WTC11 (cell line): ENCODE results near the gene CCDC195. TPM values are rescaled to one million over a fixed set of nuclear protein-coding genes. Genes with fewer than 3 reads are reported as not detected.

ENCODE experiments used
- ATAC-seq: fragments of 200-7000 bp; cut with Tn5 transposase; 2 replicates; pipeline ENCODE4 v1.10.0; 2021; ENCODE audit warnings: mild to moderate bottlenecking, moderate library complexity
- CTCF ChIA-PET: fragments of 300-600 bp; sonication (Branson Sonifier 250); formaldehyde crosslinking; loops from one replicate; lab custom pipeline; 2021; ENCODE audit warnings: antibody characterized with exemption; lab: Charles Lee
- POLR2A ChIA-PET: fragments of 350-600 bp; sonication (Branson Sonifier 250); formaldehyde crosslinking; loops from one replicate; lab custom pipeline; 2021; ENCODE audit warnings: antibody characterized with exemption; lab: Charles Lee
- DNase-seq: peaks from one replicate; pipeline ENCODE4 v3.0.0; 2021; ENCODE audit warnings: low spot score
- H3K27ac Mint-ChIP-seq: 2 replicates; pipeline ENCODE4 v1.8.0; 2021; ENCODE audit warnings: mixed read lengths
- H3K27me3 Mint-ChIP-seq: 2 replicates; pipeline ENCODE4 v1.8.0; 2021; ENCODE audit warnings: low read depth, mild to moderate bottlenecking, moderate library complexity, mixed read lengths
- H3K36me3 Mint-ChIP-seq: 2 replicates; pipeline ENCODE4 v1.8.0; 2021; ENCODE audit warnings: mixed read lengths
- H3K4me1 Mint-ChIP-seq: 2 replicates; pipeline ENCODE4 v1.8.0; 2022; ENCODE audit warnings: mixed read lengths
- H3K4me3 Mint-ChIP-seq: 2 replicates; pipeline ENCODE4 v1.8.0; 2021; ENCODE audit warnings: mild to moderate bottlenecking, moderate library complexity, mixed read lengths
- H3K9me3 Mint-ChIP-seq: 2 replicates; pipeline ENCODE4 v1.8.0; 2021; ENCODE audit warnings: mixed read lengths
- AR ChIP-seq: fragments of 250-450 bp; sonication (Bioruptor Pico); IDR thresholded peaks from 2 replicates; pipeline ENCODE4 v1.9.0; 2021; ENCODE audit warnings: mild to moderate bottlenecking
- ATF1 ChIP-seq: sonication (generic); formaldehyde crosslinking; IDR thresholded peaks from 2 replicates; pipeline ENCODE4 v1.8.1; 2023; ENCODE audit warnings: mild to moderate bottlenecking, moderate library complexity, missing genetic modification reagents
- CBFB ChIP-seq: sonication (generic); formaldehyde crosslinking; IDR thresholded peaks from 2 replicates; pipeline ENCODE4 v1.8.1; 2022; ENCODE audit warnings: mild to moderate bottlenecking, low read depth, missing genetic modification reagents
- CDX4 ChIP-seq: fragments of 250-450 bp; sonication (Bioruptor Pico); IDR thresholded peaks from 2 replicates; pipeline ENCODE4 v1.9.0; 2021; ENCODE audit warnings: moderate library complexity, mild to moderate bottlenecking, inconsistent platforms, borderline replicate concordance
- EMX1 ChIP-seq: fragments of 250-450 bp; sonication (Bioruptor Pico); IDR thresholded peaks from 2 replicates; pipeline ENCODE4 v1.8.0; 2021; ENCODE audit warnings: mild to moderate bottlenecking
- FOXP1 ChIP-seq: sonication (generic); formaldehyde crosslinking; IDR thresholded peaks from 2 replicates; pipeline ENCODE4 v1.8.0; 2022; ENCODE audit warnings: missing genetic modification reagents, mild to moderate bottlenecking, moderate library complexity, borderline replicate concordance
- GABPB1 ChIP-seq: sonication (generic); formaldehyde crosslinking; IDR thresholded peaks from 2 replicates; pipeline ENCODE4 v1.8.1; 2023; ENCODE audit warnings: mild to moderate bottlenecking, missing genetic modification reagents
- HMGA2 ChIP-seq: fragments of 250-450 bp; sonication (Bioruptor Pico); IDR thresholded peaks from 2 replicates; pipeline ENCODE4 v1.4.0; 2021; ENCODE audit warnings: mild to moderate bottlenecking, moderate library complexity
- HMGXB4 ChIP-seq: sonication (generic); formaldehyde crosslinking; IDR thresholded peaks from 2 replicates; pipeline ENCODE4 v1.8.1; 2023; ENCODE audit warnings: mild to moderate bottlenecking, moderate library complexity, missing genetic modification reagents
- IRF2 ChIP-seq: sonication (generic); formaldehyde crosslinking; IDR thresholded peaks from 2 replicates; pipeline ENCODE4 v1.8.0; 2022; ENCODE audit warnings: low read depth, missing genetic modification reagents, borderline replicate concordance
- KAT7 ChIP-seq: sonication (generic); formaldehyde crosslinking; IDR thresholded peaks from 2 replicates; pipeline ENCODE4 v1.8.1; 2023; ENCODE audit warnings: missing genetic modification reagents, mild to moderate bottlenecking, borderline replicate concordance
- NFATC4 ChIP-seq: fragments of 250-450 bp; sonication (Bioruptor Pico); IDR thresholded peaks from 2 replicates; pipeline ENCODE4 v1.9.0; 2021; ENCODE audit warnings: mild to moderate bottlenecking
- NFE2L1 ChIP-seq: sonication (generic); formaldehyde crosslinking; IDR thresholded peaks from 2 replicates; pipeline ENCODE4 v1.8.1; 2023; ENCODE audit warnings: missing genetic modification reagents
- NR1H2 ChIP-seq: sonication (generic); formaldehyde crosslinking; IDR thresholded peaks from 2 replicates; pipeline ENCODE4 v1.9.0; 2021; ENCODE audit warnings: mild to moderate bottlenecking, moderate library complexity, missing genetic modification reagents
- SOX15 ChIP-seq: fragments of 250-450 bp; sonication (Bioruptor Pico); IDR thresholded peaks from 2 replicates; pipeline ENCODE4 v1.9.0; 2021; ENCODE audit warnings: mild to moderate bottlenecking
- TCF7 ChIP-seq: sonication (generic); formaldehyde crosslinking; IDR thresholded peaks from 2 replicates; pipeline ENCODE4 v1.8.0; 2022; ENCODE audit warnings: mild to moderate bottlenecking, low read depth, missing genetic modification reagents, moderate library complexity
- TEAD1 ChIP-seq: sonication (generic); formaldehyde crosslinking; IDR thresholded peaks from 2 replicates; pipeline ENCODE4 v1.8.0; 2022; ENCODE audit warnings: mild to moderate bottlenecking, missing genetic modification reagents
- USF1 ChIP-seq: sonication (generic); formaldehyde crosslinking; IDR thresholded peaks from 2 replicates; pipeline ENCODE4 v1.8.0; 2022; ENCODE audit warnings: mild to moderate bottlenecking, missing genetic modification reagents
- ZBTB43 ChIP-seq: sonication (generic); formaldehyde crosslinking; IDR thresholded peaks from 2 replicates; pipeline ENCODE4 v1.8.1; 2023; ENCODE audit warnings: mild to moderate bottlenecking, missing genetic modification reagents
- ZNF232 ChIP-seq: sonication (generic); formaldehyde crosslinking; IDR thresholded peaks from 2 replicates; pipeline ENCODE4 v1.8.0; 2022; ENCODE audit warnings: mild to moderate bottlenecking, missing genetic modification reagents
- ZNF281 ChIP-seq: sonication (generic); formaldehyde crosslinking; IDR thresholded peaks from 2 replicates; pipeline ENCODE4 v1.8.0; 2023; ENCODE audit warnings: mild to moderate bottlenecking, missing genetic modification reagents
- ZNF425 ChIP-seq: fragments of 250-450 bp; sonication (Bioruptor Pico); conservative IDR thresholded peaks from 2 replicates; pipeline ENCODE4 v1.9.0; 2021; ENCODE audit warnings: mild to moderate bottlenecking
- total RNA-seq: library from RNA; stranded (reverse); gene quantifications from 3 replicates; pipeline ENCODE4 v1.2.3, GENCODE V29; 2021

CCDC195 gene
- total RNA-seq, 1 experiment from 2014 or later: not detected

- no peak for TF ChIP-seq ZNF281
- no peak for TF ChIP-seq SOX15 (CRISPR knock-in tag)
- no peak for TF ChIP-seq ZNF232 (CRISPR knock-in tag)
- no peak for TF ChIP-seq ATF1 (CRISPR knock-in tag)
- TF ChIP-seq CBFB: no peak
- no peak for TF ChIP-seq HMGXB4 (CRISPR knock-in tag)
- TF ChIP-seq TEAD1: no peak
- no peak for TF ChIP-seq IRF2 (CRISPR knock-in tag)
- TF ChIP-seq ZNF425 (CRISPR knock-in tag): no peak
- no peak for TF ChIP-seq AR (CRISPR knock-in tag)
- no peak for TF ChIP-seq TCF7 (CRISPR knock-in tag)
- no peak for TF ChIP-seq USF1 (CRISPR knock-in tag)
- no peak for TF ChIP-seq CDX4 (CRISPR knock-in tag)
- TF ChIP-seq FOXP1 (CRISPR knock-in tag): no peak
- TF ChIP-seq, all 79 proteins: peak for 0
These were observed 21.7 kb downstream of the CCDC195 start (continued) for GRCh38 chr2:224694502-224694901.

GRCh38 chr2:224691563-224691962, 24.6 kb downstream of the CCDC195 start:
- no peaks in the 10 kb centered on the region for H3K4me1 Mint-ChIP-seq
- H3K27me3 Mint-ChIP-seq: no peaks in the 10 kb centered on the region
- ChIA-PET POLR2A (no interaction called here), CTCF (no interaction called here)
- H3K4me3 Mint-ChIP-seq: no peak overlapping the region
- TF ChIP-seq GABPB1 (CRISPR knock-in tag) (no peak), NFE2L1 (no peak), NFATC4 (no peak), KAT7 (no peak), USF1 (CRISPR knock-in tag) (no peak), TCF7 (CRISPR knock-in tag) (no peak), ZBTB43 (no peak), NR1H2 (CRISPR knock-in tag) (no peak), EMX1 (CRISPR knock-in tag) (no peak), HMGA2 (CRISPR knock-in tag) (no peak)
- peaks cover 3% of the 10 kb centered on the region; the same call in 1 of the 2 replicates for H3K9me3 Mint-ChIP-seq
- no peak overlapping the region for H3K27ac Mint-ChIP-seq
- ATAC-seq: no peak
- DNase-seq: no peak
- H3K36me3 Mint-ChIP-seq: no peaks in the 10 kb centered on the region
